Heart left ventricle (tissue), 16 donors: ENCODE data around the gene GAB4. TPM values are rescaled to one million over a fixed set of nuclear protein-coding genes. Genes with fewer than 3 reads are reported as not detected.
A peak's percentile ranks its signal among the peaks of the same experiment; 100 is the strongest.

Experiments
- ATAC-seq, 4 donors: fragments of 200-7000 bp; cut with Tn5 transposase; one replicate each; pipeline ENCODE4 v1.9.1; 2020 to 2022; ENCODE audit warnings: moderate library complexity in 4 of 4, mild to moderate bottlenecking in 3 of 4, moderate number of reproducible peaks in 1 of 4
- DNase-seq, 5 donors: peaks; one replicate each; pipeline ENCODE4 v3.0.0-alpha.2; 2020
- H3K27ac ChIP-seq, 12 donors: fragments of 200-600 bp; sonication (generic) in 4 of 12; one replicate each; pipeline versions ENCODE4 v1.5.0 to v1.8.0; 2016 to 2022; ENCODE audit warnings: mild to moderate bottlenecking in 2 of 12
- H3K27me3 ChIP-seq, 9 donors: fragments of 200-600 bp; sonication (generic) in 2 of 9; one replicate each; pipeline versions ENCODE4 v1.5.1 to v1.8.0; 2016 to 2022; ENCODE audit warnings: mild to moderate bottlenecking in 3 of 9
- H3K36me3 ChIP-seq, 9 donors: fragments of 200-600 bp; sonication (generic) in 2 of 9; one replicate each; pipeline versions ENCODE4 v1.5.0 to v1.8.0; 2018 to 2022; ENCODE audit warnings: mild to moderate bottlenecking in 2 of 9
- H3K4me1 ChIP-seq, 12 donors: fragments of 200-600 bp; sonication (generic) in 4 of 12; one replicate each; pipeline versions ENCODE4 v1.5.0 to v1.8.0; 2016 to 2022; ENCODE audit warnings: mild to moderate bottlenecking in 3 of 12
- H3K4me3 ChIP-seq, 12 donors: fragments of 200-600 bp; sonication (generic) in 4 of 12; one replicate each; pipeline versions ENCODE4 v1.5.0 to v1.8.0; 2017 to 2022; ENCODE audit warnings: mild to moderate bottlenecking in 9 of 12, moderate library complexity in 4 of 12
- H3K9me3 ChIP-seq, 12 donors: fragments of 200-600 bp; sonication (generic) in 4 of 12; one replicate each; pipeline versions ENCODE4 v1.5.0 to v1.8.0; 2016 to 2022; ENCODE audit warnings: mild to moderate bottlenecking in 1 of 12
- POLR2A ChIP-seq, 2 donors: fragments of 450-650 bp; IDR thresholded peaks; one replicate each; pipeline ENCODE4 v1.6.1; 2017; ENCODE audit warnings: antibody characterized with exemption in 2 of 2, mild to moderate bottlenecking in 2 of 2, moderate library complexity in 2 of 2
- WGBS, 4 donors: extraction: QIAGEN DNeasy Blood & Tissue Kit in 2 of 4; methylation state at CpG; one replicate each; pipeline versions ENCODE4 v1.1.5 to v1.1.7; 2013 to 2018; 5-methylcytosine and 5-hydroxymethylcytosine counted together
- intact Hi-C, 10 donors: fragments of 100-400 bp; cut with DNase I; formaldehyde crosslinking; loops; one replicate each; pipeline versions ENCODE4 v1.11.1 to v1.14.2; 2022
- polyA plus RNA-seq, 2 donors: library from polyadenylated mRNA; stranded (reverse); fragments of 200-250 nt; gene quantifications; one replicate each; pipeline ENCODE4 v1.2.3, GENCODE V29; 2013
- total RNA-seq, 9 donors: library from RNA; depleted of rRNA in 2 of 9; stranded (reverse); fragments of >200 nt in 2 of 9; fragmentation: NEBNext Ultra II Directional in 3 of 9; extraction: Animal tissue kit (Norgen Biotek cat#: 25700) in 3 of 9; gene quantifications; one replicate each; pipeline versions ENCODE4 v1.1.0 to v1.2.4, GENCODE V29; 2016 to 2023
- TF ChIP-seq, protein P1 (sequence below), 12 donors: fragments of 200-600 bp; sonication (generic) in 4 of 12; IDR thresholded peaks; one replicate each; pipeline versions ENCODE4 v1.5.0 to v1.8.0; 2018 to 2022; ENCODE audit warnings: antibody characterized with exemption in 12 of 12, mild to moderate bottlenecking in 5 of 12
- donor health status: ischemic (EF 13 %, LVEDD 7.1; RV severe dilation, severe dysfunction).
- donor health status: healthy with polysubstance abuse.
- donor health status: DM: no; HTN: yes; CAD: no.
- donor health status: DM: no; HTN: no; CAD: no.
- donor health status: ischemic (EF 25% LVEDD 6.9; RV normal size, moderate dysfunction).
- donor health status: ischemic (EF 25% LVEDD 5.7; RV mildly dilated, moderate dysfunction).
- donor health status: healthy.
- donor health status: DM: yes; HTN: yes; CAD: no.
- donor health status: ischemic (EF 35%, LVEDD 5.7; RV mildly dilated, moderate dysfunction).
- donor health status: nonischemic (EF 11% LVEDD 7.7; RV severe dilation, severe dysfunction).
- donor health status: DM: yes; HTN: yes; CAD: no.
- donor health status: PGD.
- donor health status: ischemic (EF 29% LVEDD 5.4; RV normal size, mild dysfunction).
- donor health status: nonischemic (EF 23%, LVEDD 6.1; RV moderate dilation, normal function).

The GAB4 gene
- total and polyA plus RNA-seq, 11 donors: not detected

- DNase-seq (no peak), ATAC-seq (no peak)
- WGBS, 4 donors: 20 to 34% (median 30%) methylated on average over 7 of the region's 7 CpGs
- Histone ChIP-seq H3K27ac (no peak overlapping the region), H3K4me3 (no peak overlapping the region), H3K27me3 (peaks cover 0 to 54% (median 13%) of the 10 kb centered on the region in 9 donors), H3K36me3 (no peaks in the 10 kb centered on the region), H3K9me3 (no peaks in the 10 kb centered on the region), H3K4me1 (no peaks in the 10 kb centered on the region)
- intact Hi-C loops: loop anchor here in 1 of 10 donors (5.0 to 10.0 kb wide), 2 partner anchors 61 to 114 kb away; no protein-coding TSS in a partner anchor
- TF ChIP-seq, protein P1, sequence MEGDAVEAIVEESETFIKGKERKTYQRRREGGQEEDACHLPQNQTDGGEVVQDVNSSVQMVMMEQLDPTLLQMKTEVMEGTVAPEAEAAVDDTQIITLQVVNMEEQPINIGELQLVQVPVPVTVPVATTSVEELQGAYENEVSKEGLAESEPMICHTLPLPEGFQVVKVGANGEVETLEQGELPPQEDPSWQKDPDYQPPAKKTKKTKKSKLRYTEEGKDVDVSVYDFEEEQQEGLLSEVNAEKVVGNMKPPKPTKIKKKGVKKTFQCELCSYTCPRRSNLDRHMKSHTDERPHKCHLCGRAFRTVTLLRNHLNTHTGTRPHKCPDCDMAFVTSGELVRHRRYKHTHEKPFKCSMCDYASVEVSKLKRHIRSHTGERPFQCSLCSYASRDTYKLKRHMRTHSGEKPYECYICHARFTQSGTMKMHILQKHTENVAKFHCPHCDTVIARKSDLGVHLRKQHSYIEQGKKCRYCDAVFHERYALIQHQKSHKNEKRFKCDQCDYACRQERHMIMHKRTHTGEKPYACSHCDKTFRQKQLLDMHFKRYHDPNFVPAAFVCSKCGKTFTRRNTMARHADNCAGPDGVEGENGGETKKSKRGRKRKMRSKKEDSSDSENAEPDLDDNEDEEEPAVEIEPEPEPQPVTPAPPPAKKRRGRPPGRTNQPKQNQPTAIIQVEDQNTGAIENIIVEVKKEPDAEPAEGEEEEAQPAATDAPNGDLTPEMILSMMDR (IDR thresholded peaks at IDR 0.05): no peak
- no peak for TF ChIP-seq POLR2A (IDR thresholded peaks at IDR 0.05)
Observed at GRCh38 chr22:16933291-16934282, 74.4 kb downstream of the GAB4 start.

DNA sequence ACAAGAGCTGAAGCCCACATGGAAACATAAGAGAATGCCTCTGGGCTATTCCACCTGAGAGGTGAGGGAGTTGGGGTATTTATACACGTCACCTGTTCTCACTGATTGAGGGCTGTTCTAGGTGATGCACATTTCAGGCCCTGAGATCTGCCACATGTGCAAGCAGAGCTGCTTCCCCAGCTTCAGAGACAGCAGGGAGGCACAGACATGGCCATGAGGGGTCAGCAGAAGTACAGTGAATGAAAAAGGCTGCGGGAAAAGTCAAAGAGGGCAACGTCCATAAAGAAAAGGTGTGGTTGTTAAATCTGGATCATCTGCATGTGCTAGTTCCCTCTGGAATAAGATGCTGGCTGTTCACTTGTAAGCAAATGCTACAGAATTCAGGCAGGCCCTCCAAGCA is 75.4 kb downstream of the GAB4 start:
- 41 to 45% (median 43%) methylated on average over 3 of the region's 3 CpGs for WGBS, 4 donors
- ATAC-seq: no peak
- intact Hi-C loops: loop anchor here in 1 of 10 donors (5.0 to 10.0 kb wide), 2 partner anchors 62 to 115 kb away; no protein-coding TSS in a partner anchor
- Histone ChIP-seq H3K27ac (no peak overlapping the region), H3K9me3 (no peaks in the 10 kb centered on the region), H3K4me1 (no peaks in the 10 kb centered on the region), H3K4me3 (no peak overlapping the region), H3K36me3 (no peaks in the 10 kb centered on the region), H3K27me3 (peaks cover 0 to 54% (median 13%) of the 10 kb centered on the region in 9 donors)
- no peak for DNase-seq
- TF ChIP-seq POLR2A (IDR thresholded peaks at IDR 0.05): no peak
- TF ChIP-seq, protein P1 (IDR thresholded peaks at IDR 0.05): peak in 3 of 12 donors; percentile 9 to 23 (median 12)

- H3K9me3 ChIP-seq: no peaks in the 10 kb centered on the region
- no peak for TF ChIP-seq POLR2A (IDR thresholded peaks at IDR 0.05)
- TF ChIP-seq, protein P1 (IDR thresholded peaks at IDR 0.05): no peak
- no peak overlapping the region for H3K27ac ChIP-seq
- no peak for DNase-seq
- no peaks in the 10 kb centered on the region for H3K36me3 ChIP-seq
- peaks cover 0 to 47% (median 21%) of the 10 kb centered on the region in 9 donors for H3K27me3 ChIP-seq
- H3K4me1 ChIP-seq: no peaks in the 10 kb centered on the region
- 76 to 83% (median 82%) methylated on average over 4 of the region's 4 CpGs for WGBS, 4 donors
- H3K4me3 ChIP-seq: no peak overlapping the region
- no peak for ATAC-seq
- intact Hi-C loops: loop anchor here in 1 of 10 donors (10.0 kb wide), 1 partner anchor 129 kb away; no protein-coding TSS in a partner anchor
Observed at GRCh38 chr22:16925407-16925966, 82.5 kb downstream of the GAB4 start.

GRCh38 chr22:16922706-16923105 is 85.3 kb downstream of the GAB4 start:
- Histone ChIP-seq H3K27ac (no peak overlapping the region), H3K4me1 (no peaks in the 10 kb centered on the region), H3K27me3 (peaks cover 0 to 52% (median 10%) of the 10 kb centered on the region in 9 donors), H3K4me3 (no peak overlapping the region), H3K36me3 (no peaks in the 10 kb centered on the region), H3K9me3 (no peaks in the 10 kb centered on the region)
- intact Hi-C loops: loop anchor here in 1 of 10 donors (10.0 kb wide), 1 partner anchor 132 kb away; no protein-coding TSS in a partner anchor
- TF ChIP-seq, protein P1 (IDR thresholded peaks at IDR 0.05): no peak
- no peak for TF ChIP-seq POLR2A (IDR thresholded peaks at IDR 0.05)
- WGBS, 4 donors: 0 to 65% (median 31%) methylated on average over 1 of the region's 1 CpG
- ATAC-seq (no peak), DNase-seq (no peak)
